H4 (cell line): ENCODE data around the gene MAP3K19. TPM values are rescaled to one million over a fixed set of nuclear protein-coding genes. Genes with fewer than 3 reads are reported as not detected.
"Not testable (repeated sequence)": the region's sequence is repeated elsewhere in the genome, so short reads cannot be mapped to it uniquely, and the experiment has no call there.

Experiments
- DNase-seq: peaks from one replicate; pipeline ENCODE4 v3.0.0-alpha.2; 2015; ENCODE audit warnings: low spot score
- total RNA-seq: library from RNA; depleted of rRNA; stranded (reverse); fragments of >200 nt; shearing (Covaris generic); gene quantifications from 2 replicates; pipeline ENCODE4 v1.2.3, GENCODE V29; 2014

The MAP3K19 gene
- total RNA-seq, 1 experiment from 2014 or later: not detected

GRCh38 chr2:135052997-135053474 is 5.8 kb upstream of the MAP3K19 start:
- DNase-seq: no peak

- DNase-seq: peak; percentile 70
Observed at GRCh38 chr2:135052042-135052876, 5.0 kb upstream of the MAP3K19 start, which contains the start of gene RAB3GAP1. Gene RAB3GAP1, plus strand, starts transcription at chr2:135052292. Its CDS starts 16 bp downstream, at chr2:135052308.

- no peak for DNase-seq
Observed at GRCh38 chr2:135050684-135051083, 3.4 kb upstream of the MAP3K19 start.

GRCh38 chr2:135050132-135050531 is 2.9 kb upstream of the MAP3K19 start:
- no peak for DNase-seq

GRCh38 chr2:135048122-135048521 is 875 bp upstream of the MAP3K19 start:
- no peak for DNase-seq

- no peak for DNase-seq
Observed at GRCh38 chr2:135043345-135043744, 3.9 kb downstream of the MAP3K19 start.

GRCh38 chr2:135037831-135038230 is 9.4 kb downstream of the MAP3K19 start:
- no peak for DNase-seq

- DNase-seq: not testable (repeated sequence)
Observed at GRCh38 chr2:135033216-135033615, 14.0 kb downstream of the MAP3K19 start.

- DNase-seq: peak; percentile 19
Observed at GRCh38 chr2:135030826-135031225, 16.4 kb downstream of the MAP3K19 start.

GRCh38 chr2:135029481-135030134 is 17.6 kb downstream of the MAP3K19 start:
- no peak for DNase-seq

GRCh38 chr2:135023886-135024485 is 23.3 kb downstream of the MAP3K19 start:
- no peak for DNase-seq

- no peak for DNase-seq
Observed at GRCh38 chr2:135022952-135023880, 24.0 kb downstream of the MAP3K19 start.

- no peak for DNase-seq
Observed at GRCh38 chr2:135021618-135022017, 25.6 kb downstream of the MAP3K19 start.

- DNase-seq: no peak
Observed at GRCh38 chr2:135011633-135012032, 35.6 kb downstream of the MAP3K19 start.

- no peak for DNase-seq
Observed at GRCh38 chr2:135010200-135010942, 36.9 kb downstream of the MAP3K19 start.

GRCh38 chr2:135009339-135009738 is 37.9 kb downstream of the MAP3K19 start:
- no peak for DNase-seq

GRCh38 chr2:135005753-135006152 is 41.5 kb downstream of the MAP3K19 start:
- no peak for DNase-seq

GRCh38 chr2:135004005-135004746 is 43.1 kb downstream of the MAP3K19 start:
- DNase-seq: peak; percentile 65

- DNase-seq: no peak
Observed at GRCh38 chr2:135002836-135003235, 44.4 kb downstream of the MAP3K19 start.

- no peak for DNase-seq
Observed at GRCh38 chr2:134999521-134999920, 47.7 kb downstream of the MAP3K19 start.
